H9 (cell line): Measurements from ENCODE around the gene POC5. TPM values are rescaled to one million over a fixed set of nuclear protein-coding genes. Genes with fewer than 3 reads are reported as not detected.

Experiments
- DNase-seq: peaks from one replicate; pipeline ENCODE4 v3.0.0-alpha.2; 2017
- H2AFZ ChIP-seq: one replicate; pipeline ENCODE4 v1.6.1; 2013; ENCODE audit warnings: mild to moderate bottlenecking, low read length, control low read depth, moderate library complexity
- H2AK5ac ChIP-seq: 2 replicates; pipeline ENCODE4 v1.6.1; 2013; ENCODE audit warnings: low read length, control low read depth, mixed read lengths; ENCODE audit not compliant: insufficient read length
- H2BK120ac ChIP-seq: one replicate; pipeline ENCODE4 v1.6.1; 2013; ENCODE audit warnings: low read depth, mild to moderate bottlenecking, low read length, control low read depth, inconsistent platforms; ENCODE audit not compliant: poor library complexity, severe bottlenecking
- H2BK12ac ChIP-seq: 2 replicates; pipeline ENCODE4 v1.6.1; 2013; ENCODE audit warnings: low read length, control low read depth, mixed read lengths, low read depth; ENCODE audit not compliant: insufficient read length
- H2BK15ac ChIP-seq: 2 replicates; pipeline ENCODE4 v1.6.1; 2013; ENCODE audit warnings: low read depth, low read length, control low read depth
- H2BK20ac ChIP-seq: one replicate; pipeline ENCODE4 v1.6.1; 2013; ENCODE audit warnings: low read depth, mild to moderate bottlenecking, low read length, control low read depth, inconsistent platforms; ENCODE audit not compliant: poor library complexity, severe bottlenecking
- H2BK5ac ChIP-seq: 2 replicates; pipeline ENCODE4 v1.6.1; 2013; ENCODE audit warnings: low read length, control low read depth, mixed read lengths; ENCODE audit not compliant: insufficient read length
- H3K14ac ChIP-seq: 2 replicates; pipeline ENCODE4 v1.6.1; 2013; ENCODE audit warnings: low read length, control low read depth; ENCODE audit not compliant: insufficient read depth
- H3K18ac ChIP-seq: 2 replicates; pipeline ENCODE4 v1.6.1; 2013; ENCODE audit warnings: low read depth, mild to moderate bottlenecking, mixed read lengths, low read length, control low read depth; ENCODE audit not compliant: insufficient read length
- H3K23ac ChIP-seq: 2 replicates; pipeline ENCODE4 v1.6.1; 2013; ENCODE audit warnings: low read length, control low read depth, mixed read lengths, low read depth; ENCODE audit not compliant: insufficient read length
- H3K23me2 ChIP-seq: 2 replicates; pipeline ENCODE4 v1.6.1; 2013; ENCODE audit warnings: low read depth, mild to moderate bottlenecking, mixed read lengths, low read length, control low read depth; ENCODE audit not compliant: insufficient read length, poor library complexity, severe bottlenecking
- H3K27ac ChIP-seq: 2 replicates; pipeline ENCODE4 v1.5.1; 2013; ENCODE audit warnings: low read length, control low read depth, mixed read lengths, low read depth; ENCODE audit not compliant: insufficient read length
- H3K27me3 ChIP-seq: 2 replicates; pipeline ENCODE4 v1.6.1; 2013; ENCODE audit warnings: low read length, control low read depth, inconsistent platforms; ENCODE audit not compliant: insufficient read depth
- H3K4ac ChIP-seq: 2 replicates; pipeline ENCODE4 v1.6.1; 2013; ENCODE audit warnings: low read depth, mild to moderate bottlenecking, control low read depth, inconsistent platforms, low read length, moderate library complexity
- H3K4me1 ChIP-seq: 2 replicates; pipeline ENCODE4 v1.6.1; 2013; ENCODE audit warnings: low read length, control low read depth, inconsistent platforms; ENCODE audit not compliant: insufficient read depth
- H3K4me2 ChIP-seq: 2 replicates; pipeline ENCODE4 v1.6.1; 2013; ENCODE audit warnings: low read length, control low read depth, mixed read lengths; ENCODE audit not compliant: insufficient read length, insufficient read depth
- H3K56ac ChIP-seq: 2 replicates; pipeline ENCODE4 v1.6.1; 2013; ENCODE audit warnings: low read depth, mild to moderate bottlenecking, mixed read lengths, low read length, control low read depth; ENCODE audit not compliant: insufficient read length
- H3K79me1 ChIP-seq: 2 replicates; pipeline ENCODE4 v1.6.1; 2013; ENCODE audit warnings: low read depth, mild to moderate bottlenecking, moderate library complexity, low read length, control low read depth, inconsistent platforms; ENCODE audit not compliant: insufficient read depth, poor library complexity, severe bottlenecking
- H3K79me2 ChIP-seq: 2 replicates; pipeline ENCODE4 v1.6.1; 2013; ENCODE audit warnings: low read length, control low read depth, inconsistent platforms; ENCODE audit not compliant: insufficient read depth
- H3K9ac ChIP-seq: 2 replicates; pipeline ENCODE4 v1.6.1; 2013; ENCODE audit warnings: low read length, control low read depth, mixed read lengths; ENCODE audit not compliant: insufficient read length; ENCODE audit errors: extremely low read depth
- H3K9me3 ChIP-seq: one replicate; pipeline ENCODE4 v1.6.1; 2013; ENCODE audit warnings: low read depth, low read length, inconsistent platforms; ENCODE audit not compliant: control insufficient read depth
- H3T11ph ChIP-seq: one replicate; pipeline ENCODE4 v1.6.1; 2013; ENCODE audit warnings: mild to moderate bottlenecking, low read length, control low read depth, inconsistent platforms
- H4K20me1 ChIP-seq: one replicate; pipeline ENCODE4 v1.6.1; 2013; ENCODE audit not compliant: control insufficient read depth, insufficient read length, insufficient read depth
- H4K5ac ChIP-seq: 2 replicates; pipeline ENCODE4 v1.6.1; 2013; ENCODE audit warnings: low read depth, mild to moderate bottlenecking, mixed read lengths, low read length, control low read depth; ENCODE audit not compliant: insufficient read length
- H4K8ac ChIP-seq: replicated peaks from 2 replicates; pipeline ENCODE4 v1.6.1; 2013; ENCODE audit warnings: low read length, control low read depth, mixed read lengths, low read depth; ENCODE audit not compliant: insufficient read length
- H4K91ac ChIP-seq: 2 replicates; pipeline ENCODE4 v1.6.1; 2013; ENCODE audit warnings: low read depth, mild to moderate bottlenecking, moderate library complexity, mixed read lengths, low read length, control low read depth; ENCODE audit not compliant: insufficient read length
- H3K27ac Mint-ChIP-seq, 3 experiments: 2 replicates in 2 of 3; 3 replicates in 1 of 3; pipeline ENCODE4 v1.8.0; 2020 to 2021; ENCODE audit warnings: mixed read lengths in 3 of 3, mild to moderate bottlenecking in 1 of 3, moderate library complexity in 1 of 3
- H3K27me3 Mint-ChIP-seq: 2 replicates; pipeline ENCODE4 v1.8.0; 2021; ENCODE audit warnings: low read depth, mild to moderate bottlenecking, moderate library complexity, mixed read lengths
- H3K36me3 Mint-ChIP-seq, 3 experiments: 2 replicates in 2 of 3; 3 replicates in 1 of 3; pipeline ENCODE4 v1.8.0; 2020 to 2021; ENCODE audit warnings: low read depth in 3 of 3, mixed read lengths in 3 of 3; ENCODE audit not compliant: insufficient read depth in 1 of 3
- H3K4me1 Mint-ChIP-seq, 2 experiments: 2 replicates each; pipeline ENCODE4 v1.8.0; 2020; ENCODE audit warnings: mixed read lengths in 2 of 2
- H3K4me3 Mint-ChIP-seq, 2 experiments: 2 replicates in 1 of 2; 3 replicates in 1 of 2; pipeline ENCODE4 v1.8.0; 2020 to 2021; ENCODE audit warnings: mild to moderate bottlenecking in 2 of 2, mixed read lengths in 2 of 2, moderate library complexity in 1 of 2
- H3K9me3 Mint-ChIP-seq, 2 experiments: 2 replicates in 1 of 2; 3 replicates in 1 of 2; pipeline ENCODE4 v1.8.0; 2020; ENCODE audit warnings: mild to moderate bottlenecking in 2 of 2, mixed read lengths in 2 of 2, moderate library complexity in 1 of 2
- WGBS: extraction: QIAGEN DNeasy Blood & Tissue Kit; methylation state at CpG from one replicate; pipeline ENCODE4 v1.1.7; 2013; ENCODE audit warnings: missing lambda C conversion rate, low lambda C conversion rate, mixed read lengths; ENCODE audit not compliant: insufficient read length; ENCODE audit errors: extremely low coverage; 5-methylcytosine and 5-hydroxymethylcytosine counted together
- long read RNA-seq: library from polyadenylated mRNA; unstranded; transcript quantifications from one replicate; pipeline ENCODE4 v2.0.0, GENCODE V29; 2020
- total RNA-seq: library from RNA; stranded (reverse); gene quantifications from 2 replicates; pipeline ENCODE4 v1.2.1, GENCODE V29; 2021
- TF ChIP-seq, protein P1 (sequence below): fragments of 200-600 bp; sonication (generic); conservative IDR thresholded peaks from 3 replicates; pipeline ENCODE4 v1.8.0; 2021; ENCODE audit warnings: antibody characterized with exemption, mild to moderate bottlenecking

POC5 gene, protein sequence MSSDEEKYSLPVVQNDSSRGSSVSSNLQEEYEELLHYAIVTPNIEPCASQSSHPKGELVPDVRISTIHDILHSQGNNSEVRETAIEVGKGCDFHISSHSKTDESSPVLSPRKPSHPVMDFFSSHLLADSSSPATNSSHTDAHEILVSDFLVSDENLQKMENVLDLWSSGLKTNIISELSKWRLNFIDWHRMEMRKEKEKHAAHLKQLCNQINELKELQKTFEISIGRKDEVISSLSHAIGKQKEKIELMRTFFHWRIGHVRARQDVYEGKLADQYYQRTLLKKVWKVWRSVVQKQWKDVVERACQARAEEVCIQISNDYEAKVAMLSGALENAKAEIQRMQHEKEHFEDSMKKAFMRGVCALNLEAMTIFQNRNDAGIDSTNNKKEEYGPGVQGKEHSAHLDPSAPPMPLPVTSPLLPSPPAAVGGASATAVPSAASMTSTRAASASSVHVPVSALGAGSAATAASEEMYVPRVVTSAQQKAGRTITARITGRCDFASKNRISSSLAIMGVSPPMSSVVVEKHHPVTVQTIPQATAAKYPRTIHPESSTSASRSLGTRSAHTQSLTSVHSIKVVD
- total RNA-seq: 12.2 and 13.0 TPM in 2 replicates
- long read RNA-seq, transcript POC5-202 (12 exons, 2,229 nt): major isoform, 12 of 66 reads
- long read RNA-seq, partial matches to known transcripts: 3 of 66 reads
- long read RNA-seq, other reads (novel, unspliced or antisense): 51 of 66 reads

DNA sequence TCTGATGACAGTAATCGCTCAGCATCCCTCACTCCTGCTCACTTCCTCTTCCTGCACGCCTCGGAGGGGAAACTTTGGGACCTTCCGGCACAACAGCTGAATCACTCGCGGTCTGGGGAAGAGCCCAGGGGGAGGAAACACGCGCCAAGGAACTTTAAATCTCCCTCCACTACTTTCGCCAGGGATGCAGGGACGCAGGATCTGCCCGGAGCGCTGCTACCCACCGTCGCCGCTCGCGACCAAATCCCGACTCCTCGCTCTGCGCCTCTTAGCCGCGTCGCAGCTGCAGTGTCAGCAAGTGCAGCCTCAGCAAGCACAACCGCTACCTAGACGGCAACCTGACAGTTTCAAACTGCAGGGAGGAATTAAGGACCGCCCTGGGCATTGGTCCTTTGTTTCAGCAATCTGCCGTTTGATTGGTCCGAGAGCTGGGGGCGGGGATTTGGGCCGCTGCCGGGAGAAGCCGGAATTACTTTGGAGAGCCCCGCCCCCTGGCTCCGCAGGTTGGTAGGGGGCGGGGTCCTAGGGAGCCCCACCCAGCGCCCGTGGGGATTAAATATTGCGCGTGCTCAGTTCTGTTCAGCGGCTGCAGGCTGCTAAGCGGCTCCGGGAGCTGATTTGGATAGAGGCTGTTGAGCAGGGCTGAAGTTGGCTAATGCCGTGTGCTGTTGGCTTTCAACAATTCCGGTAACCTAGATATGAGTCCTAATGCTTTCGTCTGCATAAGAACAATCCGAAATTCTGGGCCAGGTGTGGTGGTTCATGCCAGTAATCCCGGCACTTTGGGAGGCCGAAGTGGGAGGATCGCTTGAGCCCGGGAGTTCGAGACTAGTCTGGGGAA, at the start of gene POC5:
POC5 (minus strand) TSS at position 356 of the 841 bp plus-strand sequence. CDS start 4,500 bp downstream, outside the sequence.
- Histone ChIP-seq H3K4me1 (no peaks in the 10 kb centered on the region), H3K23me2 (peaks cover 4% of the 10 kb centered on the region), H3K79me2 (peaks cover 3% of the 10 kb centered on the region; the same call in 1 of the 2 replicates), H3K56ac (no peak within 1 kb of the TSS), H4K8ac (no peak within 1 kb of the TSS), H2AK5ac (no peak within 1 kb of the TSS), H2BK20ac (no peak within 1 kb of the TSS), H4K5ac (no peak within 1 kb of the TSS), H2BK12ac (no peak within 1 kb of the TSS), H3K14ac (0 out of 2 replicates have a peak within 1 kb of the TSS, but pooled peaks have one; percentile 19), H3K9me3 (no peaks in the 10 kb centered on the region), H2BK120ac (no peak within 1 kb of the TSS), H3K4ac (no peak within 1 kb of the TSS), H3K4me2 (peak within 1 kb of the TSS; percentile 62), H4K20me1 (no peaks in the 10 kb centered on the region), H3K23ac (no peak within 1 kb of the TSS), H3K27me3 (no peaks in the 10 kb centered on the region), H2BK15ac (no peak within 1 kb of the TSS), H4K91ac (no peak within 1 kb of the TSS), H3T11ph (no peak within 1 kb of the TSS), H2AFZ (peak within 1 kb of the TSS; percentile 91), H3K18ac (peak within 1 kb of the TSS; percentile 49), H3K27ac (no peak within 1 kb of the TSS), H3K79me1 (no peaks in the 10 kb centered on the region), H3K9ac (peak within 1 kb of the TSS; percentile 76), H2BK5ac (no peak within 1 kb of the TSS)
- Mint-ChIP-seq H3K36me3 (peaks cover 0 to 10% (median 0%) of the 10 kb centered on the region in 3 experiments; a peak in 3 of 7 replicates), H3K27ac (peak within 1 kb of the TSS; percentile 97 to 100 (median 97)), H3K9me3 (no peaks in the 10 kb centered on the region), H3K4me3 (peak within 1 kb of the TSS; percentile 99), H3K4me1 (peaks cover 9 to 10% of the 10 kb centered on the region in 2 experiments), H3K27me3 (peaks cover 2% of the 10 kb centered on the region)
- peak; percentile 99 for DNase-seq
- WGBS: no CpG with 5 or more reads among the region's 51 CpGs
- TF ChIP-seq, protein P1, sequence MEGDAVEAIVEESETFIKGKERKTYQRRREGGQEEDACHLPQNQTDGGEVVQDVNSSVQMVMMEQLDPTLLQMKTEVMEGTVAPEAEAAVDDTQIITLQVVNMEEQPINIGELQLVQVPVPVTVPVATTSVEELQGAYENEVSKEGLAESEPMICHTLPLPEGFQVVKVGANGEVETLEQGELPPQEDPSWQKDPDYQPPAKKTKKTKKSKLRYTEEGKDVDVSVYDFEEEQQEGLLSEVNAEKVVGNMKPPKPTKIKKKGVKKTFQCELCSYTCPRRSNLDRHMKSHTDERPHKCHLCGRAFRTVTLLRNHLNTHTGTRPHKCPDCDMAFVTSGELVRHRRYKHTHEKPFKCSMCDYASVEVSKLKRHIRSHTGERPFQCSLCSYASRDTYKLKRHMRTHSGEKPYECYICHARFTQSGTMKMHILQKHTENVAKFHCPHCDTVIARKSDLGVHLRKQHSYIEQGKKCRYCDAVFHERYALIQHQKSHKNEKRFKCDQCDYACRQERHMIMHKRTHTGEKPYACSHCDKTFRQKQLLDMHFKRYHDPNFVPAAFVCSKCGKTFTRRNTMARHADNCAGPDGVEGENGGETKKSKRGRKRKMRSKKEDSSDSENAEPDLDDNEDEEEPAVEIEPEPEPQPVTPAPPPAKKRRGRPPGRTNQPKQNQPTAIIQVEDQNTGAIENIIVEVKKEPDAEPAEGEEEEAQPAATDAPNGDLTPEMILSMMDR: no peak
